Mucosa of gallbladder (tissue), 1 donor: ENCODE data around the gene UBAC1. TPM values are rescaled to one million over a fixed set of nuclear protein-coding genes. Genes with fewer than 3 reads are reported as not detected.
A peak's percentile ranks its signal among the peaks of the same experiment; 100 is the strongest.
"Not testable (repeated sequence)": the region's sequence is repeated elsewhere in the genome, so short reads cannot be mapped to it uniquely, and the experiment has no call there.

ENCODE experiments used
- DNase-seq: peaks from one replicate; pipeline ENCODE4 v3.0.0-alpha.2; 2020; ENCODE audit warnings: low spot score
- total RNA-seq: library from RNA; stranded (reverse); gene quantifications from one replicate; pipeline ENCODE4 v1.2.1, GENCODE V29; 2021
- donor health status: DM: no; HTN: no; CAD: no.

Gene UBAC1
- total RNA-seq, 1 donor from 2014 or later = 35.0 TPM

- DNase-seq = no peak
Observed at GRCh38 chr9:135960411-135961276, 529 bp downstream of the UBAC1 start.

DNA sequence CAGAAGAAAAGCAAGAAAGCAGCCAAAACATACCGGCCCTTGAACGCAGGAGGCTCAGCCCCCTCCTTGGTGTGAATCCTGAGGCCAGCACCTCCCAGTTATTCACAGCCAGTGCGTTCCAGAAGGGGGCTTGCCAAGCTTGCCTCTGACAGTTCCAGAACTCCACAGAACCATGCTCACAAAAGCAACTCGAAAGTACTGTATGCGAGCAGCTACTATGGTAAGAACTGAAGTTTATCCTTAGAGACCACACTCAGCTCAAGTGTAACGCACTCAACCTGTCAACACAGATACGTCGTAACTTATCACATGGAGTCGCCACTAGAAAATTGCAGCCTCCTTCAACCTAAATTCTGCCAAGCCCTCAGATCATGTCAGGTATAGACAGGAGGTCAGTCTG is 1.4 kb downstream of the UBAC1 start:
- no peak for DNase-seq

DNA sequence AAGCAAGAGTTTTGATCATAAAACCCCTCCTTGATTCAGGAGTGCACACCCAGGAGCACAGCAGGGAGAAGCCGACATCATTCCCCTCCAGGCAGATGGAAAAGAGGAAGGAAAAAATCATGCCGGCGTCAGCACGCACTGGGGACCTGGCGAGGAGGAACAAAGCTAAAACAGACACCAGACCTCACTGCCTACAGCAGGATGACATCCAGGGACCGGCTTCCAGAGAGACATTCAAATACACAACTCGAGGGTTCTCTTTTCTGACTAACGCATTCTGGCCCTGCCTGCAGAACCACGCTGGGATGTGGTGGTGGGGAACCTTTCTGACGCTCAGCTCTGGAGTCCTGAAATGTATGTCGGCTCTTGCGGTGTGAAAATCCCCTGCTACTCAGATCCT is 2.7 kb downstream of the UBAC1 start:
- peak; percentile 18 for DNase-seq

DNA sequence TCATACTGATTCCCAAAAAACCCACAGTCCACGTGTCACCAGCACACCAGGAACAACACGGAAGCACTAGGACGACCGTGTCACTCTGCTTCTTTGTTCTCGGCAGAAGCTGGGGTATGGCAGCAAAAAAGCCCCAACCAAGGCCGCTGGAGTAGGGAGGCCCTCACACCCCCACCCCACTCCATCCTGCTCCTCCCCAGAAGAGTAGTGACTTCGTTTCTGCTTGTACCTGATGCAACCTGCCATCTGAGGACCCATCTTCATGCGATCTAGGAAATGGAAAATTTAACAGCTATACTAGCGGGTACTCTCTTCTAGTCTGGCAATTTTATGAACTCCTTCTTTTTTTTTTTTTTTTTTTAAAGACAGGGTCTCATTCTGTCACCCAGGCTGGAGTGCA is 3.7 kb downstream of the UBAC1 start:
- no peak for DNase-seq

DNA sequence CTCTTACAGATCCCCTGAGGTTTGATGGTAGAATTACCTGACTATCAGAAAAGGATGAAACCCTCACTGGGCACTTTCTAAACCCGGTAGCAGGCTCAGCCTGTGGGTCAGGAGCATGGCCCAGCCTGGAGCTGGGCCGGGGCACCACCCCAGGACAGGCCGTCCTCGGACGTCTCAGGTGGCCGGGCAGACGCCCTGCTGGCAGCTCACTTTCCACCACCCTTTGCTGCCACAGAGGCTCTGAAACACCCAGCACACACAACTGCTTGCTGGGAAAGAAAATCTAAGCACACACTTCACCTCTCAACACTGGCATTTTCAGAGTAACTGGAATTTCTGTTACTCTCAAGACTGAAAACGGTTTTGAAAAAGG is 4.4 kb downstream of the UBAC1 start:
- no peak for DNase-seq

GRCh38 chr9:135955934-135956801 is 5.0 kb downstream of the UBAC1 start:
- no peak for DNase-seq

DNA sequence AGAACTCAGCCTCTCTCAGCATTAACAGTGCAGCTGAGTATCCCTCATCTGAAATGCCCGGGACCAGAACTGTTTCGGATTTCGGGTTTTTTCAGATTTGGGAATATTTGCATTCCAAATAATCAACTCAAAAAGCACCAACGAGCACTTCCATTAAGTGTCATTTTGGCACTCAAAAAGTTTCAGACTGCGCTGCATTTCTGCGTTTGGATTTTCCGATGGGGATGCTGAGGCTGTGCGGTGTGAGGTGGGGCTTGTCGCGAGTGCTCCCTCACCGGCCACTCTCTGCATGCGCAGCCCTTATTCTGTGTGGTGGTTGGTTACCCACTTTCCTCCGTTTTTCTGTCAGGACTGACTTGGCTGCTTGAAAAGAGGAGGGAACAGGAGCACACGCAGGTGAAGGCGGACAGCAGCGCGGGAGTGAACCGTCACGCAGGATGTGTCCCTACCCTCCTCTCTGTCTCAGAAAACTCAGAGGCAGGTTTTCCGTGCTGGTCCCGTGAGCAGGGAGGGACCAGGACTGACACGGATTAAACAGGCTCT is 8.4 kb downstream of the UBAC1 start:
- no peak for DNase-seq

GRCh38 chr9:135951889-135952663 is 9.1 kb downstream of the UBAC1 start:
- DNase-seq = no peak

GRCh38 chr9:135951310-135951709 is 9.9 kb downstream of the UBAC1 start:
- not testable (repeated sequence) for DNase-seq

DNA sequence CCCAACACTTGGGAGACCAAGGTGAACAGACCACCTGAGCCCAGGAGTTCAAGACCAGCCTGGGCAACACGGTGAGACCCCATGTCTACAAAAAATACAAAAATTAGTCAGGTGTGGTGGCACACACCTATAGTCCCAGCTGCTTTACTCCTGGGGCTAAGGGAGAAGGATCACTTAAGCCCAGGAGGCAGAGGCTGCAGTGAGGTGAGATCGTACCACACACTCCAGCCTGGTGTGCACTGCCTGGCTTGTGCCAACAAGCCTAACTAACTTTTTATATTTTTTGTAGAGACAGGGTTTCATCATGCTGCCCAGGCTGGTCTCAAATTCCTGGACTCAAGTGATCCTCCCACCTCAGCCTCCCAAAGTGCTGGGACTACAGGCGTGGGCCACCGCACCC is 10.3 kb downstream of the UBAC1 start:
- DNase-seq = not testable (repeated sequence)

GRCh38 chr9:135950135-135950682 is 11.0 kb downstream of the UBAC1 start:
- no peak for DNase-seq

GRCh38 chr9:135949501-135950134 is 11.6 kb downstream of the UBAC1 start:
- DNase-seq = no peak

DNA sequence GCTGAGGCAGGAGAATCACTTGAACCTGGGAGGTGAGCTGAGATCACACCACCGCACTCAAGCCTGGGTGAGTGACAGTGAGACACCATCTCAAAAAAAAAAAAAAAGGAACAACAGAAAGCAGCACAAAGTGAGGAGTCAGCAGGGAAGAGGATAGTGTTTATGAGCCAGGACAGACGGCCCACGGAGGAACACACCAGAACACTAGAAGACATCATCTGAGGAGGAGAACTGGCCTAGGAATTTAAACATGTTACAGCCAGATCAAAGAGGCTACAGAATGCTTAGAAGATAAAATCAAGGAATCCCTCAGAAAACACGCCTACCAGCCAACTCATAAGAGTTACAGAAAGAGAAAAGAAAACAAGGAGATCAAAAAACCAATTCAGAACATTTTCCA is 12.2 kb downstream of the UBAC1 start:
- no peak for DNase-seq

GRCh38 chr9:135948446-135948845 is 12.7 kb downstream of the UBAC1 start:
- no peak for DNase-seq

- DNase-seq = no peak
Observed at GRCh38 chr9:135947582-135947981, 13.6 kb downstream of the UBAC1 start.

DNA sequence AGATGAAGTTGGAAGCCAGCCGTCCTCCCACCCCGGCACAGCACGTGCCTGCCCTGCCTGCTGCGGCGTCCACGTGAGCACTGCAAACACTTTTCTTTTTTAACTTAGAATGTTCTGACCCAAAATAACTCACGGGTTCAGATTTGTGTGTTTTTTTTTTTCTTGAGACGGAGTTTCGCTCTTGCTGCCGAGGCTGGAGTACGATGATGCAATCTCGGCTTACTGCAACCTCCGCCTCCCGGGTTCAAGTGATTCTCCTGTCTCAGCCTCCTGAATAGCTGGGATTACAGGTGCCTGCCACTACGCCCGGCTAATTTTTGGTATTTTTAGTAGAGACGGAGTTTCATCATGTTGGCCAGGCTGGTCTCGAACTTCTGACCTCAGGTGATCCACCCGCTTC is 14.1 kb downstream of the UBAC1 start:
- not testable (repeated sequence) for DNase-seq

DNA sequence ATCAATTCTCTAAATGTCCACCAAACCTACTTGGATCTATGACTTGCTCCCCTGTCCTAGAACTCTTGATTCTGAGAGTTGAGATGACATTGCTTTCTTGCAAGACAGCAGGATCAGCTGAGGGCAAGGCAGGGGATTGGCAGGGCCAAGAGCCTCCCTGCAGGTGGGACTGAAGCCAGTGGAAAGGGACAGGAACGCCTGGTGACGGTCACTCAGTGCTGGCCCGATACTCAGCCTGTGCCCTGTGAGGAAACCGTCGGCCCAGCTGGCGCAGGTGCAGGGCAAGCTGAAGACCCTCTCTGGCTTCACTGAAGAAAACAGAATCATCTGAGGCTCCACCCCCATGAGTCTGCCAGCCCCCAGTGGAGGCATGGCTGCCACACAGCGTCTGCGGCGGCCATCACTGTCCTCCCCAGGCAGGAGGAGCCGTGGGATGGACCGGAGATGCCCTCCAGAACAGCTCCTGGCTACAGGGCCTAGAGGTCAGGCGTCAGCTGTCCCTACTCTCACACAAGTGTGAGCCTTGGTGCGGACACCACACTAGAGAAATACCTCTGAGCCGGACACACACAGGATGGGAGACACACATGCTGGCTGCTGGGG is 14.7 kb downstream of the UBAC1 start:
- no peak for DNase-seq

GRCh38 chr9:135945969-135946368 is 15.2 kb downstream of the UBAC1 start:
- no peak for DNase-seq

GRCh38 chr9:135944444-135945252 is 16.5 kb downstream of the UBAC1 start:
- no peak for DNase-seq

DNA sequence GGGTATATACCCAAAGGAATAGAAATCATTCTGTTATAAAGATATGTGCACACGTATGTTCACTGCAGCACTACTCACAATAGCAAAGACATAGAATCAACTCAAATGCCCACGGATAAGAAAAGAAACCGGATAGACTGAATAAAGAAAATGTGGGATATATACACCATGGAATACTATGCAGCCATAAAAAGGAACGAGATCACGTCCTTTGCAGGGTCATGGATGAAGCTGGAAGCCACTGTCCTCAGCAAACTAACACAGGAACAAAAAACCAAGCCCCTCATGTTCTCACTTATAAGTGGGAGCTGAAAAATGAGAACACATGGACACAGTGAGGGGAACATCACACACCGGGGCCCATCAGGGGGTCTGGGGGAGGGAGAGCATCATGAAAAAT is 17.6 kb downstream of the UBAC1 start:
- DNase-seq = not testable (repeated sequence)
